IMR-90 (cell line): ENCODE results near the gene DCUN1D5. TPM values are rescaled to one million over a fixed set of nuclear protein-coding genes. Genes with fewer than 3 reads are reported as not detected.
A peak's percentile ranks its signal among the peaks of the same experiment; 100 is the strongest.

Experiments used
- ATAC-seq: fragments of 200-7000 bp; cut with Tn5 transposase; 2 replicates; pipeline ENCODE4 v1.9.1; 2020; ENCODE audit warnings: low read depth, mild to moderate bottlenecking, moderate library complexity
- BruUV-seq: library from RNA; stranded (reverse); fragments of 400-500 nt; replicated peaks from 2 replicates; lab custom pipeline; 2021; lab: Mats Ljungman, UMichigan
- CTCF ChIA-PET: fragments of 300-600 bp; formaldehyde crosslinking; extraction: SDS; loops from one replicate; lab custom pipeline; 2021; ENCODE audit warnings: antibody characterized with exemption; lab: Yijun Ruan, JAX
- POLR2A ChIA-PET: fragments of 300-600 bp; sonication (Branson Sonifier 250); formaldehyde crosslinking; loops from one replicate; lab custom pipeline; 2022; ENCODE audit warnings: antibody characterized with exemption; ENCODE audit not compliant: unreplicated experiment; lab: Charles Lee
- DNase-seq: peaks from one replicate; pipeline ENCODE4 v3.0.0; 2013
- H2AFZ ChIP-seq: replicated peaks from 2 replicates; pipeline ENCODE3; 2013; ENCODE audit warnings: low read length, mild to moderate bottlenecking; ENCODE audit not compliant: poor library complexity
- H2AK5ac ChIP-seq: 2 replicates; pipeline ENCODE4 v1.6.1; 2013; ENCODE audit warnings: low read depth, low read length, inconsistent platforms
- H2AK9ac ChIP-seq: replicated peaks from 2 replicates; pipeline ENCODE3; 2013; ENCODE audit warnings: mild to moderate bottlenecking, low read depth, low read length, moderate library complexity; ENCODE audit not compliant: poor library complexity
- H2BK120ac ChIP-seq: 2 replicates; pipeline ENCODE4 v1.6.1; 2013; ENCODE audit warnings: low read depth, low read length, inconsistent platforms
- H2BK15ac ChIP-seq: 3 replicates; pipeline ENCODE4 v1.6.1; 2013; ENCODE audit warnings: low read depth, low read length, inconsistent platforms
- H2BK20ac ChIP-seq: 2 replicates; pipeline ENCODE4 v1.6.1; 2013; ENCODE audit warnings: low read depth, mild to moderate bottlenecking, inconsistent platforms, low read length, moderate library complexity
- H2BK5ac ChIP-seq: 2 replicates; pipeline ENCODE4 v1.6.1; 2013; ENCODE audit warnings: mild to moderate bottlenecking, low read depth, low read length, inconsistent platforms; ENCODE audit not compliant: poor library complexity, severe bottlenecking
- H3K14ac ChIP-seq: replicated peaks from 2 replicates; pipeline ENCODE4 v1.6.1; 2013; ENCODE audit warnings: low read depth, low read length, inconsistent platforms
- H3K18ac ChIP-seq: 2 replicates; pipeline ENCODE4 v1.6.1; 2013; ENCODE audit warnings: low read depth, low read length, control low read depth
- H3K23ac ChIP-seq: 2 replicates; pipeline ENCODE4 v1.6.1; 2013; ENCODE audit warnings: low read depth, low read length, inconsistent platforms
- H3K27ac ChIP-seq: 2 replicates; pipeline ENCODE4 v1.5.1; 2013; ENCODE audit warnings: mild to moderate bottlenecking, control low read depth, low read length; ENCODE audit not compliant: insufficient read depth
- H3K27me3 ChIP-seq: 2 replicates; pipeline ENCODE4 v1.6.1; 2013; ENCODE audit warnings: low read length; ENCODE audit not compliant: control insufficient read depth, insufficient read depth
- H3K36me3 ChIP-seq: 2 replicates; pipeline ENCODE4 v1.6.1; 2013; ENCODE audit warnings: low read length, mixed read lengths; ENCODE audit not compliant: control insufficient read depth, insufficient read depth
- H3K4ac ChIP-seq: 2 replicates; pipeline ENCODE4 v1.6.1; 2013; ENCODE audit warnings: low read depth, low read length, inconsistent platforms
- H3K4me1 ChIP-seq: 2 replicates; pipeline ENCODE4 v1.6.1; 2013; ENCODE audit warnings: low read length, mixed read lengths; ENCODE audit not compliant: control insufficient read depth, insufficient read depth
- H3K4me2 ChIP-seq: 2 replicates; pipeline ENCODE4 v1.6.1; 2013; ENCODE audit warnings: low read depth, mild to moderate bottlenecking, control low read depth, low read length, moderate library complexity
- H3K4me3 ChIP-seq: 2 replicates; pipeline ENCODE4 v1.5.1; 2013; ENCODE audit warnings: low read depth, mild to moderate bottlenecking, control low read depth, low read length, moderate library complexity; ENCODE audit not compliant: insufficient read depth
- H3K56ac ChIP-seq: 2 replicates; pipeline ENCODE4 v1.6.1; 2013; ENCODE audit warnings: low read length, inconsistent platforms; ENCODE audit not compliant: insufficient read depth; ENCODE audit errors: extremely low read depth
- H3K79me1 ChIP-seq, 2 experiments: 2 replicates each; pipeline ENCODE4 v1.6.1; 2013; ENCODE audit warnings: low read length in 2 of 2, inconsistent platforms in 1 of 2, low read depth in 1 of 2
- H3K9ac ChIP-seq: 2 replicates; pipeline ENCODE4 v1.6.1; 2013; ENCODE audit warnings: low read depth, low read length, control low read depth
- H3K9me1 ChIP-seq: 2 replicates; pipeline ENCODE4 v1.6.1; 2013; ENCODE audit warnings: low read length, inconsistent platforms; ENCODE audit not compliant: insufficient read depth
- H3K9me3 ChIP-seq: 2 replicates; pipeline ENCODE4 v1.6.1; 2013; ENCODE audit warnings: low read length; ENCODE audit not compliant: control insufficient read depth, insufficient read depth
- H4K20me1 ChIP-seq: 2 replicates; pipeline ENCODE4 v1.6.1; 2013; ENCODE audit warnings: low read length, inconsistent platforms; ENCODE audit not compliant: insufficient read depth
- H4K5ac ChIP-seq: 2 replicates; pipeline ENCODE4 v1.6.1; 2013; ENCODE audit warnings: mild to moderate bottlenecking, low read depth, low read length, control low read depth
- H4K8ac ChIP-seq, 2 experiments: 2 replicates each; pipeline ENCODE4 v1.6.1; 2013; ENCODE audit warnings: low read depth in 2 of 2, low read length in 2 of 2, control low read depth in 1 of 2, inconsistent platforms in 1 of 2
- H4K91ac ChIP-seq: 2 replicates; pipeline ENCODE4 v1.6.1; 2013; ENCODE audit warnings: low read depth, low read length, inconsistent platforms; ENCODE audit not compliant: insufficient read depth
- CEBPB ChIP-seq: IDR thresholded peaks from 2 replicates; pipeline ENCODE4 v1.6.1; 2012; ENCODE audit warnings: low read depth, low read length, improper control_type of control experiment
- POLR2A ChIP-seq: IDR thresholded peaks from 2 replicates; pipeline ENCODE4 v1.6.1; 2012; ENCODE audit warnings: mild to moderate bottlenecking, low read depth, low read length
- WGBS, 2 experiments: methylation state at CpG; one replicate each; pipeline versions ENCODE4 v1.1.5 to v1.1.7; 2013; ENCODE audit warnings: missing lambda C conversion rate in 2 of 2; ENCODE audit not compliant: insufficient read length in 1 of 2; ENCODE audit errors: extremely low coverage in 2 of 2; 5-methylcytosine and 5-hydroxymethylcytosine counted together
- dilution Hi-C: fragments of 300-500 bp; cut with HindIII; formaldehyde crosslinking; loops from one replicate; pipeline ENCODE4 v1.14.3; 2018; ENCODE audit warnings: low sequenced_read_pairs; ENCODE audit not compliant: unreplicated experiment
- in situ Hi-C: fragments of 300-500 bp; cut with MboI; formaldehyde crosslinking; loops from 3 replicates; pipeline ENCODE4 v1.14.3; 2019; ENCODE audit warnings: low sequenced_read_pairs, inconsistent platforms, mixed read lengths
- intact Hi-C: fragments of 100-400 bp; cut with micrococcal nuclease; formaldehyde crosslinking; loops from 2 replicates; pipeline ENCODE4 v1.10.0; 2022
- polyA plus RNA-seq, 3 experiments: library from polyadenylated mRNA; depleted of rRNA; stranded (reverse); fragments of >200 nt; gene quantifications; 2 replicates each; pipeline ENCODE4 v1.2.3, GENCODE V29; 2012; ENCODE audit warnings: low replicate concordance in 1 of 3
- total RNA-seq: library from RNA; depleted of rRNA; stranded (reverse); fragments of >200 nt; gene quantifications from 2 replicates; pipeline ENCODE4 v1.2.3, GENCODE V29; 2012

The DCUN1D5 gene
- total and polyA plus RNA-seq, 2 of the 4 experiments (the other 2 are of a cell fraction): 47.8 to 58.3 TPM

- H3K18ac ChIP-seq: no peak overlapping the region
Observed at GRCh38 chr11:103031834-103032233, 60.1 kb downstream of the DCUN1D5 start.

More at GRCh38 chr11:103031834-103032233, 60.1 kb downstream of the DCUN1D5 start:
- H3K79me1 ChIP-seq: no peaks in the 10 kb centered on the region
- no peaks in the 10 kb centered on the region for H3K27me3 ChIP-seq
- H4K8ac ChIP-seq: no peak overlapping the region
- H3K36me3 ChIP-seq: no peaks in the 10 kb centered on the region
- no peak overlapping the region for H2AK9ac ChIP-seq
- no peak overlapping the region for H3K4me3 ChIP-seq
- no peak overlapping the region for H2BK15ac ChIP-seq
- DNase-seq: peak; percentile 61
- dilution Hi-C loops: no loop called here
- WGBS, 2 experiments: no CpG with 5 or more reads among the region's 2 CpGs
- POLR2A ChIA-PET: no interaction called here
- BruUV-seq: no TSS peak
- no peak overlapping the region for H4K5ac ChIP-seq
- TF ChIP-seq CEBPB (peak; percentile 27; the same call in 1 of the 2 replicates), POLR2A (no peak)
- H2BK120ac ChIP-seq: no peak overlapping the region
- no peaks in the 10 kb centered on the region for H4K20me1 ChIP-seq
- no peak overlapping the region for H3K27ac ChIP-seq
- no peak overlapping the region for H3K56ac ChIP-seq
- no peak overlapping the region for H3K9ac ChIP-seq
- H3K14ac ChIP-seq: no peak overlapping the region
- CTCF ChIA-PET: no interaction called here
- no peaks in the 10 kb centered on the region for H3K9me3 ChIP-seq
- peak; percentile 21; the same call in 1 of the 2 replicates for ATAC-seq
- H2BK5ac ChIP-seq: no peak overlapping the region
- no peak overlapping the region for H3K4ac ChIP-seq
- no peaks in the 10 kb centered on the region; the same call in 1 of the 2 replicates for H3K9me1 ChIP-seq
- no peak overlapping the region for H3K23ac ChIP-seq
- no peak overlapping the region for H4K91ac ChIP-seq
- no peak overlapping the region for H3K4me2 ChIP-seq
- no peaks in the 10 kb centered on the region for H3K4me1 ChIP-seq
- H2AFZ ChIP-seq: no peak overlapping the region
- H2AK5ac ChIP-seq: no peak overlapping the region
- no peak overlapping the region for H2BK20ac ChIP-seq
- in situ Hi-C loops: no loop called here
- intact Hi-C loops: no loop called here
